Stimulated activated CD8-positive, alpha-beta memory T cell treated with anti-CD3 and anti-CD28 coated beads, Interleukin-4, amount 100 ng/mL, for 1 hour (primary cell): Measurements from ENCODE around the gene CRMP1.

Experiments used
- DNase-seq, 2 donors: peaks; one replicate each; pipeline ENCODE4 v3.0.0-alpha.2; 2020; ENCODE audit warnings: low read depth in 2 of 2, low spot score in 1 of 2

CRMP1 gene

DNA sequence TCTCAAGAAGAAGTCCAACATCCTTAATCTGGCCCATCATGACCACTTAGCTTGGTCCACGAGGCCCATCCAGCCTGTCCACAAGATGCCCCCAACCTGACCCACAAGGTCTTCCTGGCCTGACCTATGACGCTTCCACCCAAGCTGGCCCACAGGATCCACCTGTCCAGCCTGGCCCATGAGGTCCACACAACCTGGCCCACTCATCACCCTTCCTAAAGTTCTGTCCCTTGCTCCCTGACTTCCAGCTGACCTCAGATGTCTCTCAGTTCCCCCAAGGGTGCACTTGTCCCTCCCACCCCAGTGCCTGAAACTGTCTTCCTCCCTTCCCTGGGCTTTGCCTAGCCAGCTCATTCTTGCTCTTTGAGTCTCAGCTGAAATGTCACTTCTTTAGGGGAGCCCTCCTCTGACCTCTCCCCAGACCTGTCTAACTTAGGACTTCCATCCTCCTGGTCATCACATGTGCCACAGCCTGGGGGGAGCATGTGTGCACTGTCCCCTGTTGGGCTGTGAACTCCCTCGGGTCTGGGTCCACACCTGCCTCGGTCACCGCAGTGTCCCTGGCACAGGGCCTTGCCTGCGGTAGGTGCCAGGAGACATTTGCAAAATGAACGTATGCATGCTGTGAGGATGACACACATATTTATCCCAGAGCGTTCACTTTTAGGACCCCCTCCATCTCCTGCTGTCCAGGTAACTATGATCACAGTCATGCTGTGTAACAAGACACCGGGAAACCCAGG lies 120.2 kb downstream of the CRMP1 start:
- no peak for DNase-seq
